ENCODE results near the gene FAM186B. TPM values are rescaled to one million over a fixed set of nuclear protein-coding genes. Genes with fewer than 3 reads are reported as not detected.
A peak's percentile ranks its signal among the peaks of the same experiment; 100 is the strongest.

Gene FAM186B
- total RNA-seq, 1 experiment from 2014 or later: 1.3 TPM

GRCh38 chr12:49624921-49625577 lies 19.6 kb upstream of the FAM186B start:
- POLR2A ChIA-PET (ENCODE audit: unreplicated experiment): interaction anchor here (0.6 kb wide), 1 partner anchor 24 kb away, joined by 4 read pairs; no protein-coding TSS in a partner anchor
- TSS peak; percentile 21 for BruUV-seq (replicated peaks)
- no peak for TF ChIP-seq EZH2 (IDR thresholded peaks at IDR 0.05; ENCODE audit: low read depth)
- TF ChIP-seq CTCF (conservative IDR thresholded peaks at IDR 0.05): no peak
- no peaks in the 10 kb centered on the region for H3K79me2 ChIP-seq (ENCODE audit: low read depth)
- intact Hi-C loops (cut with micrococcal nuclease; ENCODE audit: unreplicated experiment): loop anchor here (2.0 to 5.0 kb wide), 2 partner anchors 18 to 278 kb away; partner anchors contain the start of gene DNAJC22
- peaks cover 35% of the 10 kb centered on the region for H3K4me1 ChIP-seq (replicated peaks; ENCODE audit: insufficient read depth)
- no peak overlapping the region for H3K4me3 ChIP-seq
- no peaks in the 10 kb centered on the region for H3K9me3 ChIP-seq (ENCODE audit: insufficient read depth, low read depth)
- H3F3A ChIP-seq (ENCODE audit: insufficient read depth, low read depth): peaks cover 58% of the 10 kb centered on the region
- CTCF ChIA-PET: interaction anchor here (0.5 to 0.7 kb wide), 4 partner anchors 13 to 352 kb away, joined by 3 to 5 read pairs (median 4); no protein-coding TSS in a partner anchor
- peak overlapping the region; percentile 63 for H3K27ac ChIP-seq
- H4K20me1 ChIP-seq (ENCODE audit: insufficient read depth): no peaks in the 10 kb centered on the region
- H3K4me2 ChIP-seq: peak overlapping the region; percentile 22
- H3K27me3 ChIP-seq (ENCODE audit: insufficient read depth, low read depth): no peaks in the 10 kb centered on the region
- H3K9me2 ChIP-seq (ENCODE audit: insufficient read depth): no peaks in the 10 kb centered on the region
- peak overlapping the region; percentile 12; the same call in 1 of the 2 replicates for H2AFZ ChIP-seq
- peak; percentile 42 to 87 for DNase-seq
- H3K36me3 ChIP-seq (ENCODE audit: low read depth): no peaks in the 10 kb centered on the region

- intact Hi-C loops (cut with micrococcal nuclease; ENCODE audit: unreplicated experiment): loop anchor here (5.0 kb wide), 1 partner anchor 276 kb away; the partner anchor contains the start of gene DNAJC22
- Histone ChIP-seq H3K9me3 (ENCODE audit: insufficient read depth, low read depth) (no peaks in the 10 kb centered on the region), H2AFZ (peak within 1 kb of the TSS; percentile 95), H4K20me1 (ENCODE audit: insufficient read depth) (no peaks in the 10 kb centered on the region), H3K79me2 (ENCODE audit: low read depth) (no peaks in the 10 kb centered on the region), H3K9me2 (ENCODE audit: insufficient read depth) (no peaks in the 10 kb centered on the region), H3K4me3 (peak within 1 kb of the TSS; percentile 97), H3K27ac (peak within 1 kb of the TSS; percentile 56), H3K4me1 (replicated peaks; ENCODE audit: insufficient read depth) (peaks cover 48% of the 10 kb centered on the region), H3K4me2 (peak within 1 kb of the TSS; percentile 98), H3F3A (ENCODE audit: insufficient read depth, low read depth) (peaks cover 69% of the 10 kb centered on the region), H3K36me3 (ENCODE audit: low read depth) (no peaks in the 10 kb centered on the region), H3K27me3 (ENCODE audit: insufficient read depth, low read depth) (no peaks in the 10 kb centered on the region)
- POLR2A ChIA-PET (ENCODE audit: unreplicated experiment): interaction anchor here (0.5 to 0.7 kb wide), 4 partner anchors 60 to 1290 kb away, joined by 3 to 6 read pairs (median 4); no protein-coding TSS in a partner anchor
- CTCF ChIA-PET: interaction anchor here (0.6 to 0.9 kb wide), 8 partner anchors 11 to 769 kb away, joined by 3 to 8 read pairs (median 4); partner anchors contain the start of gene NCKAP5L
- peak; percentile 56 to 88 for DNase-seq
- no TSS peak for BruUV-seq (replicated peaks)
- no peak for TF ChIP-seq EZH2 (IDR thresholded peaks at IDR 0.05; ENCODE audit: low read depth)
- TF ChIP-seq CTCF (conservative IDR thresholded peaks at IDR 0.05): peak; percentile 54
These were observed 17.9 kb upstream of the FAM186B start, which contains the start of gene PRPF40B for GRCh38 chr12:49623142-49623904. PRPF40B (plus strand) TSS chr12:49623561; CDS start chr12:49623591, 30 bp downstream.

- Histone ChIP-seq H4K20me1 (ENCODE audit: insufficient read depth) (no peaks in the 10 kb centered on the region), H3K79me2 (ENCODE audit: low read depth) (no peaks in the 10 kb centered on the region), H3K36me3 (ENCODE audit: low read depth) (no peaks in the 10 kb centered on the region), H3K4me3 (peak overlapping the region; percentile 97), H3K9me2 (ENCODE audit: insufficient read depth) (no peaks in the 10 kb centered on the region), H3K4me1 (replicated peaks; ENCODE audit: insufficient read depth) (peaks cover 48% of the 10 kb centered on the region), H3F3A (ENCODE audit: insufficient read depth, low read depth) (peaks cover 67% of the 10 kb centered on the region), H3K4me2 (peak overlapping the region; percentile 98), H2AFZ (peak overlapping the region; percentile 95), H3K9me3 (ENCODE audit: insufficient read depth, low read depth) (no peaks in the 10 kb centered on the region), H3K27me3 (ENCODE audit: insufficient read depth, low read depth) (no peaks in the 10 kb centered on the region), H3K27ac (peak overlapping the region; percentile 56)
- ChIA-PET CTCF (interaction anchor here (0.5 to 0.7 kb wide), 6 partner anchors 12 to 770 kb away, joined by 3 to 8 read pairs (median 4); partner anchors contain the start of gene DNAJC22), POLR2A (ENCODE audit: unreplicated experiment) (interaction anchor here (0.6 to 0.7 kb wide), 4 partner anchors 59 to 486 kb away, joined by 4 to 6 read pairs (median 4); no protein-coding TSS in a partner anchor)
- DNase-seq: peak in 1 of 2 experiments; percentile 39
- intact Hi-C loops (cut with micrococcal nuclease; ENCODE audit: unreplicated experiment): loop anchor here (5.0 kb wide), 1 partner anchor 275 kb away; the partner anchor contains the start of gene DNAJC22
- TSS peak; percentile 99 for BruUV-seq (replicated peaks)
- no peak for TF ChIP-seq CTCF (conservative IDR thresholded peaks at IDR 0.05)
- TF ChIP-seq EZH2 (IDR thresholded peaks at IDR 0.05; ENCODE audit: low read depth): no peak
These were observed 17.2 kb upstream of the FAM186B start for GRCh38 chr12:49622501-49623141.

Measured in PC-9 (cell line).